Chondrocyte (in vitro differentiated cells): Measurements from ENCODE around the gene SLC52A1. TPM values are rescaled to one million over a fixed set of nuclear protein-coding genes. Genes with fewer than 3 reads are reported as not detected.
"Not testable (repeated sequence)": the region's sequence is repeated elsewhere in the genome, so short reads cannot be mapped to it uniquely, and the experiment has no call there.

Experiments
- DNase-seq: peaks from one replicate; pipeline ENCODE4 v3.0.0; 2021; ENCODE audit warnings: mixed read lengths, low spot score
- H3K27ac Mint-ChIP-seq: one replicate; pipeline ENCODE4 v1.8.0; 2021; ENCODE audit warnings: mild to moderate bottlenecking, moderate library complexity, mixed read lengths; ENCODE audit not compliant: unreplicated experiment
- H3K27me3 Mint-ChIP-seq: 2 replicates; pipeline ENCODE4 v1.8.0; 2021; ENCODE audit warnings: low read depth, mixed read lengths
- H3K36me3 Mint-ChIP-seq: 2 replicates; pipeline ENCODE4 v1.8.0; 2021; ENCODE audit warnings: low read depth, mixed read lengths
- H3K4me1 Mint-ChIP-seq: 2 replicates; pipeline ENCODE4 v1.8.0; 2021; ENCODE audit warnings: low read depth, mild to moderate bottlenecking, mixed read lengths
- H3K4me3 Mint-ChIP-seq: one replicate; pipeline ENCODE4 v1.8.0; 2021; ENCODE audit warnings: mild to moderate bottlenecking, moderate library complexity, mixed read lengths; ENCODE audit not compliant: unreplicated experiment
- H3K9me3 Mint-ChIP-seq: 2 replicates; pipeline ENCODE4 v1.8.0; 2021; ENCODE audit warnings: low read depth, mixed read lengths
- CTCF ChIP-seq: fragments of 200-600 bp; sonication (generic); IDR thresholded peaks from 2 replicates; pipeline ENCODE4 v1.5.0; 2021; ENCODE audit warnings: antibody characterized with exemption, mild to moderate bottlenecking, moderate library complexity
- total RNA-seq: library from RNA; stranded (reverse); gene quantifications from 3 replicates; pipeline ENCODE4 v1.2.1, GENCODE V29; 2021

Gene SLC52A1
- total RNA-seq, 1 donor from 2014 or later, result not detected

GRCh38 chr17:5031365-5032082, 3.7 kb downstream of the SLC52A1 start:
- Mint-ChIP-seq H3K4me1 (peaks cover 10% of the 10 kb centered on the region), H3K4me3 (peak overlapping the region; percentile 72), H3K9me3 (no peaks in the 10 kb centered on the region), H3K27ac (peak overlapping the region; percentile 75), H3K27me3 (peaks cover 5% of the 10 kb centered on the region), H3K36me3 (no peaks in the 10 kb centered on the region)
- DNase-seq, result no peak
- peak; percentile 83 for TF ChIP-seq CTCF

GRCh38 chr17:5030168-5030567, 5.1 kb downstream of the SLC52A1 start:
- not testable (repeated sequence) for DNase-seq, H3K27me3 Mint-ChIP-seq, H3K27ac Mint-ChIP-seq, H3K4me1 Mint-ChIP-seq, H3K9me3 Mint-ChIP-seq, H3K36me3 Mint-ChIP-seq, H3K4me3 Mint-ChIP-seq

GRCh38 chr17:5027916-5028315, 7.3 kb downstream of the SLC52A1 start:
- TF ChIP-seq CTCF, result no peak
- DNase-seq, result no peak
- peaks cover 10% of the 10 kb centered on the region for H3K4me1 Mint-ChIP-seq
- no peaks in the 10 kb centered on the region for H3K27me3 Mint-ChIP-seq
- H3K9me3 Mint-ChIP-seq, result no peaks in the 10 kb centered on the region
- no peak overlapping the region for H3K4me3 Mint-ChIP-seq
- no peak overlapping the region for H3K27ac Mint-ChIP-seq
- peaks cover 9% of the 10 kb centered on the region for H3K36me3 Mint-ChIP-seq

- Mint-ChIP-seq H3K27me3 (no peaks in the 10 kb centered on the region), H3K4me1 (peaks cover 10% of the 10 kb centered on the region), H3K36me3 (peaks cover 11% of the 10 kb centered on the region), H3K9me3 (no peaks in the 10 kb centered on the region), H3K27ac (no peak overlapping the region), H3K4me3 (no peak overlapping the region)
- TF ChIP-seq CTCF, result no peak
- no peak for DNase-seq
These were observed 7.9 kb downstream of the SLC52A1 start for GRCh38 chr17:5027299-5027698.

GRCh38 chr17:5024604-5025003, 10.6 kb downstream of the SLC52A1 start:
- Mint-ChIP-seq H3K9me3 (no peaks in the 10 kb centered on the region), H3K27ac (no peak overlapping the region), H3K4me1 (peaks cover 2% of the 10 kb centered on the region), H3K27me3 (no peaks in the 10 kb centered on the region), H3K4me3 (no peak overlapping the region), H3K36me3 (peaks cover 32% of the 10 kb centered on the region)
- TF ChIP-seq CTCF, result no peak
- DNase-seq, result no peak

GRCh38 chr17:5023588-5024147, 11.6 kb downstream of the SLC52A1 start:
- H3K9me3 Mint-ChIP-seq, result no peaks in the 10 kb centered on the region
- no peak for TF ChIP-seq CTCF
- no peak overlapping the region for H3K4me3 Mint-ChIP-seq
- H3K27me3 Mint-ChIP-seq, result no peaks in the 10 kb centered on the region
- no peaks in the 10 kb centered on the region for H3K4me1 Mint-ChIP-seq
- no peak for DNase-seq
- H3K27ac Mint-ChIP-seq, result peak overlapping the region; percentile 69
- H3K36me3 Mint-ChIP-seq, result peaks cover 39% of the 10 kb centered on the region
